OCI-LY1 (cell line): ENCODE data around the gene CEP104.

Experiments used
- H2AFZ ChIP-seq: fragments of 200-600 bp; sonication (generic), shearing (Covaris generic); 2 replicates; pipeline ENCODE4 v1.6.0; 2014; ENCODE audit warnings: antibody characterized with exemption, mild to moderate bottlenecking, low read length
- H3F3A ChIP-seq: fragments of 200-600 bp; sonication (generic), shearing (Covaris generic); 2 replicates; pipeline ENCODE4 v1.6.0; 2014; ENCODE audit warnings: mild to moderate bottlenecking, antibody characterized with exemption, low read length, moderate library complexity; ENCODE audit not compliant: insufficient read depth
- H3K27ac ChIP-seq: fragments of 200-600 bp; sonication (generic); 2 replicates; pipeline ENCODE4 v1.5.1; 2014; ENCODE audit warnings: low read length, mixed run types, mild to moderate bottlenecking, low read depth; ENCODE audit not compliant: poor library complexity, severe bottlenecking
- H3K27me3 ChIP-seq: fragments of 200-600 bp; sonication (generic); 2 replicates; pipeline ENCODE4 v1.6.0; 2014; ENCODE audit warnings: antibody characterized with exemption, mild to moderate bottlenecking, low read length, moderate library complexity; ENCODE audit not compliant: insufficient read depth
- H3K36me3 ChIP-seq: fragments of 200-600 bp; sonication (generic); 2 replicates; pipeline ENCODE4 v1.6.1; 2014; ENCODE audit warnings: mild to moderate bottlenecking, antibody characterized with exemption, low read length, moderate library complexity, mixed read lengths; ENCODE audit not compliant: insufficient read depth
- H3K4me1 ChIP-seq: fragments of 200-600 bp; sonication (generic); 2 replicates; pipeline ENCODE4 v1.5.1; 2014; ENCODE audit warnings: mild to moderate bottlenecking, low read length, moderate library complexity; ENCODE audit not compliant: insufficient read depth, severe bottlenecking
- H3K4me2 ChIP-seq: fragments of 200-600 bp; sonication (generic), shearing (Covaris generic); 2 replicates; pipeline ENCODE4 v1.6.1; 2014; ENCODE audit warnings: low read length
- H3K4me3 ChIP-seq: fragments of 200-600 bp; sonication (generic); 2 replicates; pipeline ENCODE4 v1.5.1; 2014; ENCODE audit warnings: low read length, low read depth, mild to moderate bottlenecking, mixed read lengths; ENCODE audit not compliant: poor library complexity, severe bottlenecking
- H3K79me2 ChIP-seq: fragments of 200-600 bp; shearing (Covaris generic); 2 replicates; pipeline ENCODE4 v1.6.1; 2016; ENCODE audit warnings: mixed run types, low read length, mixed read lengths; ENCODE audit not compliant: insufficient read depth
- H3K9ac ChIP-seq: fragments of 200-600 bp; sonication (generic), shearing (Covaris generic); 2 replicates; pipeline ENCODE4 v1.6.1; 2014; ENCODE audit warnings: mild to moderate bottlenecking, low read length, mixed read lengths
- H3K9me2 ChIP-seq: fragments of 200-600 bp; sonication (generic), shearing (Covaris generic); 2 replicates; pipeline ENCODE4 v1.6.1; 2014; ENCODE audit warnings: low read depth, mild to moderate bottlenecking, low read length, mixed read lengths
- H3K9me3 ChIP-seq: fragments of 200-600 bp; shearing (Covaris generic); 2 replicates; pipeline ENCODE4 v1.6.1; 2014; ENCODE audit warnings: low read length, mixed read lengths
- H4K20me1 ChIP-seq: fragments of 200-600 bp; sonication (generic), shearing (Covaris generic); 2 replicates; pipeline ENCODE4 v1.6.0; 2016; ENCODE audit warnings: mild to moderate bottlenecking, low read length; ENCODE audit not compliant: insufficient read depth
- CTCF ChIP-seq: fragments of 200-600 bp; sonication (generic), shearing (Covaris generic); IDR thresholded peaks from 2 replicates; pipeline ENCODE4 v1.5.1; 2017; ENCODE audit warnings: mild to moderate bottlenecking, antibody characterized with exemption, low read length, moderate library complexity, mixed read lengths
- EZH2 ChIP-seq: fragments of 200-600 bp; sonication (generic), shearing (Covaris generic); IDR thresholded peaks from 2 replicates; pipeline ENCODE4 v1.8.0; 2017; ENCODE audit warnings: borderline replicate concordance, mixed run types, mild to moderate bottlenecking, antibody characterized with exemption, low read length, moderate library complexity, mixed read lengths

The CEP104 gene

GRCh38 chr1:3763351-3764125 lies 93.5 kb downstream of the CEP104 start:
- H3K27me3 ChIP-seq, result peaks cover 27% of the 10 kb centered on the region

GRCh38 chr1:3762873-3763228 lies 94.2 kb downstream of the CEP104 start:
- no peaks in the 10 kb centered on the region for H3K9me2 ChIP-seq
- peaks cover 27% of the 10 kb centered on the region for H3K27me3 ChIP-seq
- TF ChIP-seq EZH2, result no peak
- TF ChIP-seq CTCF, result no peak
- H3K9me3 ChIP-seq, result peaks cover 7% of the 10 kb centered on the region
- H3K9ac ChIP-seq, result no peak overlapping the region
- H3K4me2 ChIP-seq, result no peak overlapping the region
- H2AFZ ChIP-seq, result no peak overlapping the region
- no peaks in the 10 kb centered on the region for H3K4me1 ChIP-seq
- H3K27ac ChIP-seq, result no peak overlapping the region
- no peaks in the 10 kb centered on the region for H4K20me1 ChIP-seq
- H3F3A ChIP-seq, result no peaks in the 10 kb centered on the region
- H3K36me3 ChIP-seq, result no peaks in the 10 kb centered on the region; the same call in 1 of the 2 replicates
- H3K79me2 ChIP-seq, result no peaks in the 10 kb centered on the region
- H3K4me3 ChIP-seq, result no peak overlapping the region

More at GRCh38 chr1:3763351-3764125, 93.5 kb downstream of the CEP104 start:
- H3K36me3 ChIP-seq, result no peaks in the 10 kb centered on the region; the same call in 1 of the 2 replicates
- no peak overlapping the region for H3K27ac ChIP-seq
- H3K9me2 ChIP-seq, result no peaks in the 10 kb centered on the region
- H3K4me3 ChIP-seq, result no peak overlapping the region
- no peaks in the 10 kb centered on the region for H3K4me1 ChIP-seq
- no peaks in the 10 kb centered on the region for H4K20me1 ChIP-seq
- H3K4me2 ChIP-seq, result no peak overlapping the region
- no peak overlapping the region for H3K9ac ChIP-seq
- TF ChIP-seq CTCF (no peak), EZH2 (no peak)
- no peak overlapping the region for H2AFZ ChIP-seq
- no peaks in the 10 kb centered on the region for H3K79me2 ChIP-seq
- H3F3A ChIP-seq, result no peaks in the 10 kb centered on the region
- H3K9me3 ChIP-seq, result peaks cover 7% of the 10 kb centered on the region

- Histone ChIP-seq H3K9ac (no peak overlapping the region), H3K36me3 (no peaks in the 10 kb centered on the region; the same call in 1 of the 2 replicates), H3K27me3 (peaks cover 27% of the 10 kb centered on the region), H3F3A (no peaks in the 10 kb centered on the region), H3K27ac (no peak overlapping the region), H3K4me1 (no peaks in the 10 kb centered on the region), H3K79me2 (no peaks in the 10 kb centered on the region), H4K20me1 (no peaks in the 10 kb centered on the region), H3K4me2 (no peak overlapping the region), H3K9me2 (no peaks in the 10 kb centered on the region), H2AFZ (no peak overlapping the region), H3K4me3 (no peak overlapping the region), H3K9me3 (peaks cover 7% of the 10 kb centered on the region)
- no peak for TF ChIP-seq EZH2
- no peak for TF ChIP-seq CTCF
These were observed 94.7 kb downstream of the CEP104 start for GRCh38 chr1:3762151-3762872.
